Measurements from ENCODE around the gene S100A1.

The S100A1 gene

GRCh38 chr1:153610334-153610733 lies 17.9 kb upstream of the S100A1 start:
- in situ Hi-C loops (cut with MboI; ENCODE audit: low sequenced_read_pairs) = no loop called here

- in situ Hi-C loops (cut with MboI; ENCODE audit: low sequenced_read_pairs) = no loop called here
Measured at GRCh38 chr1:153610811-153611301, 17.4 kb upstream of the S100A1 start.

GRCh38 chr1:153611356-153611755 lies 16.9 kb upstream of the S100A1 start:
- in situ Hi-C loops (cut with MboI; ENCODE audit: low sequenced_read_pairs) = no loop called here

- in situ Hi-C loops (cut with MboI; ENCODE audit: low sequenced_read_pairs) = no loop called here
Measured at GRCh38 chr1:153612111-153612754, 16.0 kb upstream of the S100A1 start.

- in situ Hi-C loops (cut with MboI; ENCODE audit: low sequenced_read_pairs) = no loop called here
Measured at GRCh38 chr1:153612755-153613331, 15.4 kb upstream of the S100A1 start, which contains the start of gene S100A16. Gene S100A16, minus strand, starts transcription at chr1:153613137. Its CDS starts 4,986 bp downstream, at chr1:153608151.

- in situ Hi-C loops (cut with MboI; ENCODE audit: low sequenced_read_pairs) = no loop called here
Measured at GRCh38 chr1:153613406-153613805, 14.8 kb upstream of the S100A1 start.

GRCh38 chr1:153614189-153614900 lies 13.9 kb upstream of the S100A1 start:
- in situ Hi-C loops (cut with MboI; ENCODE audit: low sequenced_read_pairs) = no loop called here

- in situ Hi-C loops (cut with MboI; ENCODE audit: low sequenced_read_pairs) = loop anchor here (5.0 kb wide), 1 partner anchor 43 kb away; no protein-coding TSS in a partner anchor
Measured at GRCh38 chr1:153614906-153615305, 13.3 kb upstream of the S100A1 start.

- in situ Hi-C loops (cut with MboI; ENCODE audit: low sequenced_read_pairs) = loop anchor here (5.0 kb wide), 1 partner anchor 43 kb away; no protein-coding TSS in a partner anchor
Measured at GRCh38 chr1:153615406-153615805, 12.8 kb upstream of the S100A1 start.

GRCh38 chr1:153616144-153616916 lies 11.9 kb upstream of the S100A1 start, which contains the start of gene S100A14:
Gene S100A14, minus strand, starts transcription at chr1:153616325. Its CDS starts 467 bp downstream, at chr1:153615858.
- in situ Hi-C loops (cut with MboI; ENCODE audit: low sequenced_read_pairs) = loop anchor here (5.0 kb wide), 1 partner anchor 44 kb away; no protein-coding TSS in a partner anchor

- in situ Hi-C loops (cut with MboI; ENCODE audit: low sequenced_read_pairs) = loop anchor here (5.0 kb wide), 1 partner anchor 45 kb away; no protein-coding TSS in a partner anchor
Measured at GRCh38 chr1:153616917-153617311, 11.3 kb upstream of the S100A1 start.

- in situ Hi-C loops (cut with MboI; ENCODE audit: low sequenced_read_pairs) = loop anchor here (5.0 kb wide), 1 partner anchor 45 kb away; no protein-coding TSS in a partner anchor
Measured at GRCh38 chr1:153617663-153618062, 10.6 kb upstream of the S100A1 start.

- in situ Hi-C loops (cut with MboI; ENCODE audit: low sequenced_read_pairs) = loop anchor here (5.0 kb wide), 1 partner anchor 47 kb away; no protein-coding TSS in a partner anchor
Measured at GRCh38 chr1:153619171-153619570, 9.1 kb upstream of the S100A1 start.

GRCh38 chr1:153623101-153623500 lies 5.1 kb upstream of the S100A1 start:
- in situ Hi-C loops (cut with MboI; ENCODE audit: low sequenced_read_pairs) = no loop called here

- in situ Hi-C loops (cut with MboI; ENCODE audit: low sequenced_read_pairs) = no loop called here
Measured at GRCh38 chr1:153624965-153625611, 3.1 kb upstream of the S100A1 start.

- in situ Hi-C loops (cut with MboI; ENCODE audit: low sequenced_read_pairs) = no loop called here
Measured at GRCh38 chr1:153626477-153626903, 1.7 kb upstream of the S100A1 start.

GRCh38 chr1:153626904-153627714 lies 1.1 kb upstream of the S100A1 start, which contains the start of gene S100A13:
Gene S100A13, minus strand, starts transcription at chr1:153627505. Its CDS starts 1,033 bp downstream, at chr1:153626472.
- in situ Hi-C loops (cut with MboI; ENCODE audit: low sequenced_read_pairs) = no loop called here

GRCh38 chr1:153628638-153629342 lies 556 bp downstream of the S100A1 start:
- in situ Hi-C loops (cut with MboI; ENCODE audit: low sequenced_read_pairs) = no loop called here

- in situ Hi-C loops (cut with MboI; ENCODE audit: low sequenced_read_pairs) = no loop called here
Measured at GRCh38 chr1:153629343-153629665, 1.1 kb downstream of the S100A1 start.

Measured in HL-60/S4 treated with phorbol 12-myristate 13-acetate at 8.2 ng/mL for 4 days and 3 days (cell line).